ENCODE measurements around the gene CNP. TPM values are rescaled to one million over a fixed set of nuclear protein-coding genes. Genes with fewer than 3 reads are reported as not detected.

The CNP gene
- total RNA-seq, 1 experiment from 2014 or later = 88.3 TPM

- no peak for DNase-seq (ENCODE audit: low spot score)
Observed at GRCh38 chr17:41972571-41973407, 6.2 kb downstream of the CNP start.

- DNase-seq (ENCODE audit: low spot score) = no peak
Observed at GRCh38 chr17:41973408-41973811, 6.8 kb downstream of the CNP start.

GRCh38 chr17:41974031-41974430 is 7.4 kb downstream of the CNP start:
- DNase-seq (ENCODE audit: low spot score) = no peak

- DNase-seq (ENCODE audit: low spot score) = no peak
Observed at GRCh38 chr17:41974658-41975057, 8.1 kb downstream of the CNP start.

GRCh38 chr17:41975099-41976083 is 8.8 kb downstream of the CNP start:
- no peak for DNase-seq (ENCODE audit: low spot score)

- no peak for DNase-seq (ENCODE audit: low spot score)
Observed at GRCh38 chr17:41976142-41976768, 9.7 kb downstream of the CNP start.

- DNase-seq (ENCODE audit: low spot score) = peak; percentile 45
Observed at GRCh38 chr17:41977991-41978390, 11.4 kb downstream of the CNP start.

- no peak for DNase-seq (ENCODE audit: low spot score)
Observed at GRCh38 chr17:41982026-41982760, 15.6 kb downstream of the CNP start.

- no peak for DNase-seq (ENCODE audit: low spot score)
Observed at GRCh38 chr17:41984454-41984853, 17.9 kb downstream of the CNP start.

- no peak for DNase-seq (ENCODE audit: low spot score)
Observed at GRCh38 chr17:41985919-41986318, 19.3 kb downstream of the CNP start.

GRCh38 chr17:41986634-41987033 is 20.0 kb downstream of the CNP start:
- DNase-seq (ENCODE audit: low spot score) = no peak

GRCh38 chr17:41987642-41988041 is 21.0 kb downstream of the CNP start:
- no peak for DNase-seq (ENCODE audit: low spot score)

GRCh38 chr17:41988418-41988817 is 21.8 kb downstream of the CNP start:
- no peak for DNase-seq (ENCODE audit: low spot score)

GRCh38 chr17:41989702-41990419 is 23.3 kb downstream of the CNP start:
- DNase-seq (ENCODE audit: low spot score) = no peak

- no peak for DNase-seq (ENCODE audit: low spot score)
Observed at GRCh38 chr17:41992576-41992975, 26.0 kb downstream of the CNP start.

- DNase-seq (ENCODE audit: low spot score) = no peak
Observed at GRCh38 chr17:41996855-41997164, 30.2 kb downstream of the CNP start.

- no peak for DNase-seq (ENCODE audit: low spot score)
Observed at GRCh38 chr17:41998497-41998896, 31.9 kb downstream of the CNP start.

GRCh38 chr17:42000413-42001133 is 34.0 kb downstream of the CNP start:
- no peak for DNase-seq (ENCODE audit: low spot score)

- no peak for DNase-seq (ENCODE audit: low spot score)
Observed at GRCh38 chr17:42001729-42002128, 35.1 kb downstream of the CNP start.

- DNase-seq (ENCODE audit: low spot score) = no peak
Observed at GRCh38 chr17:42002175-42002791, 35.7 kb downstream of the CNP start.

Measured in HT-29 (cell line).